HUES48 (cell line): Measurements from ENCODE around the gene ZRANB3.

ENCODE experiments used
- H3K27ac ChIP-seq: one replicate; pipeline ENCODE4 v1.7.0; 2013; ENCODE audit warnings: low read depth, low read length, inconsistent platforms
- H3K27me3 ChIP-seq: 2 replicates; pipeline ENCODE4 v1.6.1; 2013; ENCODE audit warnings: mild to moderate bottlenecking, low read length; ENCODE audit not compliant: control insufficient read depth, insufficient read depth
- H3K36me3 ChIP-seq: 2 replicates; pipeline ENCODE4 v1.6.1; 2013; ENCODE audit warnings: low read length; ENCODE audit not compliant: control insufficient read depth, insufficient read depth
- H3K4me1 ChIP-seq: 2 replicates; pipeline ENCODE4 v1.6.1; 2013; ENCODE audit warnings: mild to moderate bottlenecking, low read length; ENCODE audit not compliant: control insufficient read depth, insufficient read depth
- H3K4me3 ChIP-seq: 2 replicates; pipeline ENCODE4 v1.5.1; 2013; ENCODE audit warnings: mild to moderate bottlenecking, low read depth, low read length
- H3K9ac ChIP-seq: 2 replicates; pipeline ENCODE4 v1.6.1; 2013; ENCODE audit warnings: mild to moderate bottlenecking, low read depth, low read length, moderate library complexity
- H3K9me3 ChIP-seq: 2 replicates; pipeline ENCODE4 v1.6.1; 2013; ENCODE audit warnings: low read length; ENCODE audit not compliant: control insufficient read depth, insufficient read depth

Gene ZRANB3

DNA sequence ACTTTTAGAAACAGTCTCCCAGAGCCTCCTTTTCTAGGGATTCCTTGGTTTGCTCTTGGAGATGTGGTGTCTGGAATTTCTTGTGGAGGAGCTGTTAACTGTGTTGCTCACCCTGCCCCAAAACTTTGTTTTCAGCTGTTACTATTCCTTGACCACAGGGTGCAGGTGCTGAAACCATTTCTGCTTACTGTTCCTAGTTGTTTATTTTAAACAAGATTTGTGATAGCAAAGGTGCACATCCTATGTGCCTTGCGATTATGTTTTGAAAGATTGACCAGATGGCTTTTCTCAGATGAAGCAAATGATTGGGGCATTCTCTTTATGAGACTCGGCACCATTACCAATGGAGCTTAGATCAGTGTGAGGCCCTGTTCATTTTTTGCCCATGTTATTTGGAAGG is 367.7 kb downstream of the ZRANB3 start:
- peaks cover 67% of the 10 kb centered on the region for H3K36me3 ChIP-seq
- no peak overlapping the region for H3K9ac ChIP-seq
- H3K4me3 ChIP-seq, result no peak overlapping the region
- 0 out of 2 replicates have a peak, but pooled peaks cover 5% of the 10 kb centered on the region for H3K4me1 ChIP-seq
- no peak overlapping the region for H3K27ac ChIP-seq
- no peaks in the 10 kb centered on the region for H3K9me3 ChIP-seq
- H3K27me3 ChIP-seq, result no peaks in the 10 kb centered on the region

DNA sequence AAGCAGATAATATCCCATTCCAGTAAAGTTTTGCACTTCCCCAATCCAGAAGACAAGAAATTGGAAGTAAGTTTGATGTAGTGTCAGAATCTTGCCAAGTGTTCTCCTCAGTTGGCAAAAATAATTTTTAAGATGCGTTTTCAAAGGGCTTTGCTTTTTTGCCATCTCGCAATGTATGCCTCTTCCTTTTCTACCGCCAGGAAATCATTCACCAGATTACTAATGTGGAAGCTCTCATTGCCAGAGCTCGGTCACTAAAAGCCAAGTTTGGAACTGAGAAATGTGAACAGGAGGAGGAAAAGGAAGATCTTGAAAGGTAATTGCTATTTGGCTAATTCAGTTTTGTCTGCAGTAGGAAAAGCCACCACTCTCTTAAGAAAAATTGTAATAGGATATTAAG is 368.2 kb downstream of the ZRANB3 start:
- H3K36me3 ChIP-seq, result peaks cover 68% of the 10 kb centered on the region
- no peaks in the 10 kb centered on the region for H3K9me3 ChIP-seq
- H3K4me1 ChIP-seq, result no peaks in the 10 kb centered on the region
- H3K4me3 ChIP-seq, result no peak overlapping the region
- no peak overlapping the region for H3K27ac ChIP-seq
- no peak overlapping the region for H3K9ac ChIP-seq
- no peaks in the 10 kb centered on the region for H3K27me3 ChIP-seq

- H3K36me3 ChIP-seq, result peaks cover 64% of the 10 kb centered on the region
- no peak overlapping the region for H3K4me3 ChIP-seq
- no peak overlapping the region for H3K9ac ChIP-seq
- no peaks in the 10 kb centered on the region for H3K27me3 ChIP-seq
- H3K27ac ChIP-seq, result no peak overlapping the region
- no peaks in the 10 kb centered on the region for H3K9me3 ChIP-seq
- H3K4me1 ChIP-seq, result no peaks in the 10 kb centered on the region
Observed at GRCh38 chr2:135162377-135162776, 368.6 kb downstream of the ZRANB3 start.

DNA sequence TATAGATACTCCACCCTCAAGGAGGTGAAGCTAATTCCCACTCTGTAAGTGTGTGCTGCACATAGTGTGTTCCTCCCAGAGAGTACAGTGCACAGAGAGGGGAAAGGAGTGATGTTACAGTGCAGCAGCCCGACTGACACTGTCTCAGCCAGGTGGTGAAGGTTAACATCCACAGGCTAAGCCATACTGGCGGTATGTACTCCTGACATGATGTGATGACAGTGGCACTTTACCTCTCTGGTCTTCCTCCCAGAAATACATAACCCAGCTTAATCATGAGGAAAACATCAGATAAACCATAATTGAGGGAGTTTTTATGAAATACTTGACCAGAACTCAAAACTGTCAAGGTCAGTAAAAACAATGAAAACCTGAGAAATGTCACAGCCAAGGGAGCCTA is 371.8 kb downstream of the ZRANB3 start:
- Histone ChIP-seq H3K4me3 (no peak overlapping the region), H3K9me3 (no peaks in the 10 kb centered on the region), H3K27ac (no peak overlapping the region), H3K27me3 (no peaks in the 10 kb centered on the region), H3K9ac (no peak overlapping the region), H3K36me3 (peaks cover 68% of the 10 kb centered on the region), H3K4me1 (no peaks in the 10 kb centered on the region)

DNA sequence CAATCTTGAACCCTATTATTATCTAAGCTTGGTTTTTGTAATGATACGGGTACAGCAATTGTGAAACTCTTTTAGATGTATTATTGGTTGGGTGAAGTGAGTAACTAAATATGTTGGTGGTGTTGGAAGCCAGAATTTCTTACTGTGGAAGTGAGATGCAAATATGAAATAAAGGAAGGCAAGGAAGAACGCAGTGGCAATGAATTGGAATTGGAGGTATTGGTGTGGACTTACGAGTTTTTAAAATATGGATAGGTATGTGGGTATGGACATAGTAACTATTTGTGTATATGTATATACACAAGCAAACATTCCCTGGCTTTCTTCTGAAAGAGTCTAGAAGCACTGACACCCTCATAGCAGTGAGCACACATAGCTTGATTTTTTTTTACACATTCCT is 373.2 kb downstream of the ZRANB3 start:
- no peak overlapping the region for H3K4me3 ChIP-seq
- H3K9ac ChIP-seq, result no peak overlapping the region
- no peaks in the 10 kb centered on the region for H3K27me3 ChIP-seq
- peaks cover 69% of the 10 kb centered on the region for H3K36me3 ChIP-seq
- no peaks in the 10 kb centered on the region for H3K9me3 ChIP-seq
- H3K4me1 ChIP-seq, result no peaks in the 10 kb centered on the region
- H3K27ac ChIP-seq, result no peak overlapping the region

DNA sequence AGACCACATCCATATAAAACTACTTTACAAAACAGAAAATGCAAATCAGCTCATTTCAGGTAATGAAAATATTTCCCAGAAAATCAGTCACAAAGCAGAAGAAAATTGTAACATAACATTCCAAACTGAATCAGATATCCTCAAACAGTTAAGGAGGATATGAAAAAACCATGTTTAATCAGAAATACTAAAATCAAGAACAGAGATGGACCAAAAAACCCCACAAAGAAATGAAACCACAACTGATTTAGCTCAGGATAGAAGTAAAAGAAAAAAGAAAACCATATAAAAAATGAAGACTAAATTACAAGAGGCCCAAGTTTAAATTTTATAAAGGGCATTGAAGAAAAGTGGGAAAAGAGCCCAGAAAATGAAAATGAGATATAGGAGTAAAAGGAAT is 376.1 kb downstream of the ZRANB3 start:
- Histone ChIP-seq H3K9me3 (no peaks in the 10 kb centered on the region), H3K4me1 (no peaks in the 10 kb centered on the region), H3K27ac (no peak overlapping the region), H3K36me3 (peaks cover 87% of the 10 kb centered on the region), H3K9ac (no peak overlapping the region), H3K27me3 (no peaks in the 10 kb centered on the region), H3K4me3 (no peak overlapping the region)

DNA sequence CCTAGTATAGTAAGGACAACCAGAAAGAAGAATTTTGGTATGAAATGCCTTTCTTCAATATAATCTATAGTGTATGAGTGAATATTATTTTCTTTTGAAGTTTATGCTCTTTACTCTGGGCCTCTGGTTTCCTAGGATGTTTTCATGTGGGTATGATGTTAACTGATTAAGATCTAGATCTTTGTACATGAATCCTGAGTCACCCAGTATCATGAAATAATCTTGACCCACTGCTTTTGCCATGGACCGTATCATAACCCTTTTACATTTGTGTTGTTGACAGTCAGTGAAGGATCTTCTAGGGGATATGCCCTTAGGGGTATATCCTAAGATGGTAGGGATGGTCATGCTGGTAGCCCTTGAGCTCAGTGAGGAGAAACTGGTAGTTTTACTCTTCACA is 378.7 kb downstream of the ZRANB3 start:
- Histone ChIP-seq H3K27ac (no peak overlapping the region), H3K27me3 (no peaks in the 10 kb centered on the region), H3K9me3 (no peaks in the 10 kb centered on the region), H3K4me1 (no peaks in the 10 kb centered on the region), H3K4me3 (no peak overlapping the region), H3K36me3 (peaks cover 69% of the 10 kb centered on the region), H3K9ac (no peak overlapping the region)

- no peaks in the 10 kb centered on the region for H3K27me3 ChIP-seq
- H3K9me3 ChIP-seq, result no peaks in the 10 kb centered on the region
- H3K36me3 ChIP-seq, result peaks cover 62% of the 10 kb centered on the region
- no peak overlapping the region for H3K9ac ChIP-seq
- H3K4me3 ChIP-seq, result no peak overlapping the region
- H3K4me1 ChIP-seq, result no peaks in the 10 kb centered on the region
- no peak overlapping the region for H3K27ac ChIP-seq
Observed at GRCh38 chr2:135151615-135152014, 379.4 kb downstream of the ZRANB3 start.

GRCh38 chr2:135150725-135151124 is 380.3 kb downstream of the ZRANB3 start:
- Histone ChIP-seq H3K4me3 (no peak overlapping the region), H3K36me3 (peaks cover 55% of the 10 kb centered on the region), H3K27ac (no peak overlapping the region), H3K4me1 (no peaks in the 10 kb centered on the region), H3K9me3 (no peaks in the 10 kb centered on the region), H3K27me3 (no peaks in the 10 kb centered on the region), H3K9ac (no peak overlapping the region)

GRCh38 chr2:135149251-135149650 is 381.8 kb downstream of the ZRANB3 start:
- peaks cover 40% of the 10 kb centered on the region for H3K36me3 ChIP-seq
- 0 out of 2 replicates have a peak, but pooled peaks cover 1% of the 10 kb centered on the region for H3K9me3 ChIP-seq
- no peaks in the 10 kb centered on the region for H3K27me3 ChIP-seq
- no peak overlapping the region for H3K27ac ChIP-seq
- no peak overlapping the region for H3K4me3 ChIP-seq
- H3K9ac ChIP-seq, result no peak overlapping the region
- H3K4me1 ChIP-seq, result no peaks in the 10 kb centered on the region

DNA sequence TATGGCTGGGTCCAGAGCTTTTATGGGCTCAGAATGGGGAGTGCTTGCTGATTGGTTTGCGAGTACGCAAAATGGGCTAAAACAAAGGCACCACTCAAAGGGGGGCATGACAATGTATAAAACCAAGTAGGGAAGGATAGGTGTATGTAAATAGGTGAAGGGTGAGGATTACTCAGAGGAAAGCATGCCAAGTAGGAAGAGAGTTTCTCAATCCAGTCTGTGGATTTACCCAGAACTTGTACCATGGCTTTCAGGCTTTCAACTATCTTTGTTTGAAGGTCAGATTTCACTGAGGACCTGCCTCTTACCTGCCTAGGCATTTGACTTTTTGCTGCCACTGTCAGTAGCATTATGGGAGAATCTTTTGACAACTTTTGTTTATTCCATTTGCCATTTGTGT is 386.7 kb downstream of the ZRANB3 start:
- Histone ChIP-seq H3K36me3 (peaks cover 22% of the 10 kb centered on the region; the same call in 1 of the 2 replicates), H3K4me1 (no peaks in the 10 kb centered on the region), H3K4me3 (no peak overlapping the region)

GRCh38 chr2:135142323-135142722 is 388.7 kb downstream of the ZRANB3 start:
- Histone ChIP-seq H3K9me3 (peaks cover 20% of the 10 kb centered on the region), H3K4me1 (no peaks in the 10 kb centered on the region), H3K9ac (no peak overlapping the region), H3K27ac (no peak overlapping the region), H3K27me3 (no peaks in the 10 kb centered on the region), H3K4me3 (no peak overlapping the region), H3K36me3 (peaks cover 35% of the 10 kb centered on the region)

More for the DNA sequence above, 386.7 kb downstream of the ZRANB3 start:
- Histone ChIP-seq H3K9me3 (peaks cover 20% of the 10 kb centered on the region), H3K27me3 (no peaks in the 10 kb centered on the region), H3K27ac (no peak overlapping the region), H3K9ac (no peak overlapping the region)
